HepG2 (cell line): Measurements from ENCODE around the gene TRMU. TPM values are rescaled to one million over a fixed set of nuclear protein-coding genes. Genes with fewer than 3 reads are reported as not detected.

Experiments used
- ATAC-seq: fragments of 200-7000 bp; cut with Tn5 transposase; 3 replicates; pipeline ENCODE4 v1.9.1; 2020; ENCODE audit warnings: mild to moderate bottlenecking, moderate library complexity
- BruUV-seq: library from RNA; stranded (reverse); fragments of 400-500 nt; replicated peaks from 2 replicates; lab custom pipeline; 2021; lab: Mats Ljungman, UMichigan
- CTCF ChIA-PET: fragments of 300-600 bp; formaldehyde crosslinking; extraction: SDS; loops from one replicate; lab custom pipeline; 2021; ENCODE audit warnings: low total read pairs, inconsistent platforms, low intra/inter-chr PET ratio; lab: Yijun Ruan, JAX
- POLR2A ChIA-PET: fragments of 350-600 bp; sonication (Branson Sonifier 250); formaldehyde crosslinking; loops from one replicate; lab custom pipeline; 2020; ENCODE audit warnings: antibody characterized with exemption, inconsistent platforms; lab: Yijun Ruan, JAX
- DNase-seq: peaks from one replicate; pipeline ENCODE4 v3.0.0-alpha.2; 2015; ENCODE audit warnings: low spot score
- FAIRE-seq: peaks from 3 replicates; lab custom pipeline; 2011; peaks lifted over from hg19 to GRCh38; lab: Jason Lieb, UNC
- H2AFZ ChIP-seq: one replicate; pipeline ENCODE4 v1.6.1; 2011; ENCODE audit warnings: low read length, inconsistent platforms
- H3K27ac ChIP-seq: fragments of 300-600 bp; 3 replicates; pipeline ENCODE4 v1.8.0; 2011; ENCODE audit warnings: mixed run types, mild to moderate bottlenecking, mixed read lengths, low read length, inconsistent platforms; ENCODE audit not compliant: insufficient read depth; ENCODE audit errors: extremely low read length
- H3K27me3 ChIP-seq, 2 experiments: fragments of 200-600 bp in 1 of 2; 2 replicates in 1 of 2; 3 replicates in 1 of 2; pipeline versions ENCODE4 v1.6.0 to v1.8.0; 2011; ENCODE audit warnings: low read length in 2 of 2, mild to moderate bottlenecking in 2 of 2, moderate library complexity in 2 of 2, inconsistent platforms in 1 of 2; ENCODE audit not compliant: insufficient read depth in 2 of 2, control insufficient read depth in 1 of 2
- H3K36me3 ChIP-seq, 2 experiments: fragments of 200-600 bp in 1 of 2; replicated peaks in 1 of 2; 2 replicates in 1 of 2; 3 replicates in 1 of 2; pipeline versions ENCODE4 v1.5.1 to v1.8.0; 2011; ENCODE audit warnings: low read length in 2 of 2, inconsistent platforms in 1 of 2; ENCODE audit not compliant: insufficient read depth in 2 of 2, control insufficient read depth in 1 of 2
- H3K4me1 ChIP-seq: 2 replicates; pipeline ENCODE4 v1.5.1; 2012; ENCODE audit warnings: low read length, inconsistent platforms; ENCODE audit not compliant: insufficient read depth
- H3K4me2 ChIP-seq: 2 replicates; pipeline ENCODE4 v1.6.0; 2011; ENCODE audit warnings: low read depth, low read length, inconsistent platforms
- H3K4me3 ChIP-seq, 3 experiments: fragments of 200-600 bp in 1 of 3; sonication (generic), shearing (Covaris generic) in 1 of 3; replicated peaks in 1 of 3; 2 replicates each; pipeline ENCODE4 v1.5.1; 2011 to 2016; ENCODE audit warnings: low read length in 3 of 3, inconsistent platforms in 2 of 3, low read depth in 2 of 3, mild to moderate bottlenecking in 2 of 3, control low read depth in 1 of 3, mixed read lengths in 1 of 3; ENCODE audit not compliant: insufficient read depth in 1 of 3
- H3K79me2 ChIP-seq: one replicate; pipeline ENCODE4 v1.6.1; 2011; ENCODE audit warnings: low read length, inconsistent platforms; ENCODE audit not compliant: insufficient read depth
- H3K9ac ChIP-seq: 2 replicates; pipeline ENCODE4 v1.6.0; 2011; ENCODE audit warnings: mild to moderate bottlenecking, low read depth, low read length, inconsistent platforms; ENCODE audit not compliant: insufficient read depth
- H3K9me3 ChIP-seq: 2 replicates; pipeline ENCODE4 v1.5.1; 2012; ENCODE audit warnings: mild to moderate bottlenecking, low read length
- H4K20me1 ChIP-seq: 2 replicates; pipeline ENCODE4 v1.6.0; 2011; ENCODE audit warnings: inconsistent platforms, mild to moderate bottlenecking, low read length, moderate library complexity; ENCODE audit not compliant: insufficient read depth
- EEA1 ChIP-seq: sonication (generic); formaldehyde crosslinking; IDR thresholded peaks from 2 replicates; pipeline ENCODE4 v1.5.1; 2020; ENCODE audit warnings: mild to moderate bottlenecking, missing genetic modification reagents, borderline replicate concordance
- GATA4 ChIP-seq: sonication (generic); IDR thresholded peaks from 2 replicates; pipeline ENCODE4 v1.6.1; 2016; ENCODE audit warnings: antibody characterized with exemption, low read depth, borderline replicate concordance
- RNF2 ChIP-seq: fragments of 450-650 bp; conservative IDR thresholded peaks from 2 replicates; pipeline ENCODE4 v1.6.1; 2016; ENCODE audit warnings: low read depth
- SIX4 ChIP-seq: sonication (generic); formaldehyde crosslinking; IDR thresholded peaks from 2 replicates; pipeline ENCODE4 v1.4.0; 2020; ENCODE audit warnings: missing genetic modification reagents
- TCF12 ChIP-seq, 2 experiments: fragments of 450-650 bp in 1 of 2; sonication (generic) in 1 of 2; formaldehyde crosslinking in 1 of 2; IDR thresholded peaks; 2 replicates each; pipeline versions ENCODE4 v1.6.1 to v1.8.0; 2017 to 2022; ENCODE audit warnings: antibody characterized with exemption in 1 of 2, mild to moderate bottlenecking in 1 of 2, missing genetic modification reagents in 1 of 2, moderate library complexity in 1 of 2
- TP53 ChIP-seq: sonication (generic); formaldehyde crosslinking; conservative IDR thresholded peaks from 2 replicates; pipeline ENCODE4 v1.4.0; 2020; ENCODE audit warnings: missing genetic modification reagents
- ZNF816 ChIP-seq: sonication (generic); formaldehyde crosslinking; IDR thresholded peaks from 2 replicates; pipeline ENCODE4 v1.8.0; 2022; ENCODE audit warnings: missing genetic modification reagents, mild to moderate bottlenecking, borderline replicate concordance
- WGBS: methylation state at CpG from one replicate; pipeline ENCODE4 v1.1.6; 2017; ENCODE audit warnings: low lambda C conversion rate; 5-methylcytosine and 5-hydroxymethylcytosine counted together
- in situ Hi-C: cut with HindIII; loops from 2 replicates; pipeline ENCODE4 v1.10.0; 2017; ENCODE audit warnings: low pct_unique_long_range_greater_than_20kb; ENCODE audit not compliant: extremely low pct_ligation_motif_present
- intact Hi-C: fragments of 100-400 bp; cut with micrococcal nuclease; formaldehyde crosslinking; loops from one replicate; pipeline ENCODE4 v1.10.0; 2022; ENCODE audit not compliant: unreplicated experiment
- polyA plus RNA-seq, 8 experiments: library from polyadenylated mRNA; depleted of rRNA in 3 of 8; stranded (reverse) in 7 of 8; unstranded in 1 of 8; fragments of >200 nt; fragmentation: Illumina TruSeq in 4 of 8; extraction: Trizol in 4 of 8; gene quantifications; 2 replicates each; pipeline versions ENCODE4 v1.2.1 to v1.2.3, GENCODE V29; 2011 to 2016; ENCODE audit warnings: low read depth in 4 of 8, missing spikeins in 1 of 8, mixed read lengths in 1 of 8; ENCODE audit not compliant: insufficient read depth in 1 of 8
- total RNA-seq, 5 experiments: library from RNA; depleted of rRNA; stranded (reverse); fragments of >200 nt; fragmentation: Illumina TruSeq; extraction: Trizol; gene quantifications; 2 replicates each; pipeline ENCODE4 v1.2.3, GENCODE V29; 2016; ENCODE audit warnings: low read depth in 1 of 5
- TF ChIP-seq, protein P1 (sequence below): sonication (generic); formaldehyde crosslinking; IDR thresholded peaks from 2 replicates; pipeline ENCODE4 v1.4.0; 2020; ENCODE audit warnings: missing genetic modification reagents
- TF ChIP-seq, protein P2 (sequence below): sonication (generic); formaldehyde crosslinking; IDR thresholded peaks from 2 replicates; pipeline ENCODE4 v1.8.0; 2022; ENCODE audit warnings: low read depth, missing genetic modification reagents
- TF ChIP-seq, protein P3 (sequence below): IDR thresholded peaks from 2 replicates; pipeline ENCODE4 v1.6.1; 2016
- TF ChIP-seq, protein P4 (sequence below): sonication (generic); formaldehyde crosslinking; IDR thresholded peaks from 2 replicates; pipeline ENCODE4 v1.4.0; 2020; ENCODE audit warnings: missing genetic modification reagents, borderline replicate concordance
- TF ChIP-seq, protein P5 (sequence below): sonication (generic); formaldehyde crosslinking; IDR thresholded peaks from 2 replicates; pipeline ENCODE4 v1.5.0; 2020; ENCODE audit warnings: missing genetic modification reagents
- TF ChIP-seq, protein P6 (sequence below): sonication (generic); formaldehyde crosslinking; IDR thresholded peaks from 2 replicates; pipeline ENCODE4 v1.4.0; 2020; ENCODE audit warnings: low read depth, mild to moderate bottlenecking, missing genetic modification reagents
- TF ChIP-seq, protein P7 (sequence below): sonication (generic); formaldehyde crosslinking; IDR thresholded peaks from 2 replicates; pipeline ENCODE4 v1.4.0; 2020; ENCODE audit warnings: mild to moderate bottlenecking, missing genetic modification reagents

The TRMU gene
- total and polyA plus RNA-seq, 2 of the 13 experiments (the other 11 are each of a cell fraction or from before 2014, with no cell fraction given): 31.0 to 50.2 TPM

DNA sequence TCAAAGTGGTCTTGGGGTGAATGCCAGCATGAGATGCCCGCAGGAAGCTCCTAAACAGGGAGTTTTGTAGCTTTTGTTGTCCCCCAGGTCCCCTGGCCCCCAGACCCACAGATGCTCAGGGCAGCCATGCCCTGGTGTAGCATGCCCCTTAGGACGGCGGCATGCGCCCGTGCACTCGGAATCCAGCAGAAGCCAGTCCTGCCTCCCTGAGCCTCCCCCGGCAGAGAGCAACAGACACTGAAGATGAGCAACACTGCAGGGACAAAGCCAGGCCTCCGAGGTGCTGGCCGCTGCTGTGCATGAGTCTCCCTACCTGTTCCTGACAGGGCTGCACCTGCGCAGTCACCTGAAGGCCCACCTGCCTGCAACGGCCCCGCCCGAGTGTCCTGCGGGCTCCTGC is 59.1 kb downstream of the TRMU start:
- intact Hi-C loops (loop anchor here (5.0 kb wide), 1 partner anchor 383 kb away; no protein-coding TSS in a partner anchor), in situ Hi-C loops (loop anchor here (5.0 kb wide), 1 partner anchor 37 kb away; no protein-coding TSS in a partner anchor)
- Histone ChIP-seq H3K27ac (no peak overlapping the region), H3K4me2 (no peak overlapping the region), H4K20me1 (no peaks in the 10 kb centered on the region), H3K79me2 (no peaks in the 10 kb centered on the region), H3K27me3 (no peaks in the 10 kb centered on the region; a peak in 1 of 5 replicates), H2AFZ (no peak overlapping the region), H3K4me3 (no peak overlapping the region), H3K36me3 (no peaks in the 10 kb centered on the region), H3K9me3 (no peaks in the 10 kb centered on the region), H3K4me1 (peaks cover 21% of the 10 kb centered on the region)
- CTCF ChIA-PET: no interaction called here
- WGBS: 68% methylated on average over 6 of the region's 14 CpGs
- DNase-seq (no peak), ATAC-seq (no peak)
- BruUV-seq: no TSS peak
- POLR2A ChIA-PET: no interaction called here
- TF ChIP-seq, protein P1, sequence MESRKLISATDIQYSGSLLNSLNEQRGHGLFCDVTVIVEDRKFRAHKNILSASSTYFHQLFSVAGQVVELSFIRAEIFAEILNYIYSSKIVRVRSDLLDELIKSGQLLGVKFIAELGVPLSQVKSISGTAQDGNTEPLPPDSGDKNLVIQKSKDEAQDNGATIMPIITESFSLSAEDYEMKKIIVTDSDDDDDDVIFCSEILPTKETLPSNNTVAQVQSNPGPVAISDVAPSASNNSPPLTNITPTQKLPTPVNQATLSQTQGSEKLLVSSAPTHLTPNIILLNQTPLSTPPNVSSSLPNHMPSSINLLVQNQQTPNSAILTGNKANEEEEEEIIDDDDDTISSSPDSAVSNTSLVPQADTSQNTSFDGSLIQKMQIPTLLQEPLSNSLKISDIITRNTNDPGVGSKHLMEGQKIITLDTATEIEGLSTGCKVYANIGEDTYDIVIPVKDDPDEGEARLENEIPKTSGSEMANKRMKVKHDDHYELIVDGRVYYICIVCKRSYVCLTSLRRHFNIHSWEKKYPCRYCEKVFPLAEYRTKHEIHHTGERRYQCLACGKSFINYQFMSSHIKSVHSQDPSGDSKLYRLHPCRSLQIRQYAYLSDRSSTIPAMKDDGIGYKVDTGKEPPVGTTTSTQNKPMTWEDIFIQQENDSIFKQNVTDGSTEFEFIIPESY (CRISPR knock-in tag): no peak
- TF ChIP-seq GATA4 (no peak), TP53 (no peak), SIX4 (no peak), RNF2 (no peak), TCF12 (IDR thresholded peaks at IDR 0.05) (no peak), TCF12 (CRISPR knock-in tag; IDR thresholded peaks at IDR 0.05) (no peak), ZNF816 (no peak), EEA1 (no peak)
- TF ChIP-seq, protein P2, sequence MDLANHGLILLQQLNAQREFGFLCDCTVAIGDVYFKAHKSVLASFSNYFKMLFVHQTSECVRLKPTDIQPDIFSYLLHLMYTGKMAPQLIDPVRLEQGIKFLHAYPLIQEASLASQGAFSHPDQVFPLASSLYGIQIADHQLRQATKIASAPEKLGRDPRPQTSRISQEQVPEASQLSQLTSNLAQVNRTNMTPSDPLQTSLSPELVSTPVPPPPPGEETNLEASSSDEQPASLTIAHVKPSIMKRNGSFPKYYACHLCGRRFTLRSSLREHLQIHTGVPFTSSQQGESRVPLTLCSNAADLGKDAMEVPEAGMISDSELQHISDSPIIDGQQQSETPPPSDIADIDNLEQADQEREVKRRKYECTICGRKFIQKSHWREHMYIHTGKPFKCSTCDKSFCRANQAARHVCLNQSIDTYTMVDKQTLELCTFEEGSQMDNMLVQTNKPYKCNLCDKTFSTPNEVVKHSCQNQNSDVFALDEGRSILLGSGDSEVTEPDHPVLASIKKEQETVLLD (CRISPR knock-in tag): no peak
- TF ChIP-seq, protein P3, sequence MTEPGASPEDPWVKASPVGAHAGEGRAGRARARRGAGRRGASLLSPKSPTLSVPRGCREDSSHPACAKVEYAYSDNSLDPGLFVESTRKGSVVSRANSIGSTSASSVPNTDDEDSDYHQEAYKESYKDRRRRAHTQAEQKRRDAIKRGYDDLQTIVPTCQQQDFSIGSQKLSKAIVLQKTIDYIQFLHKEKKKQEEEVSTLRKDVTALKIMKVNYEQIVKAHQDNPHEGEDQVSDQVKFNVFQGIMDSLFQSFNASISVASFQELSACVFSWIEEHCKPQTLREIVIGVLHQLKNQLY (CRISPR knock-in tag): no peak
- TF ChIP-seq, protein P4, sequence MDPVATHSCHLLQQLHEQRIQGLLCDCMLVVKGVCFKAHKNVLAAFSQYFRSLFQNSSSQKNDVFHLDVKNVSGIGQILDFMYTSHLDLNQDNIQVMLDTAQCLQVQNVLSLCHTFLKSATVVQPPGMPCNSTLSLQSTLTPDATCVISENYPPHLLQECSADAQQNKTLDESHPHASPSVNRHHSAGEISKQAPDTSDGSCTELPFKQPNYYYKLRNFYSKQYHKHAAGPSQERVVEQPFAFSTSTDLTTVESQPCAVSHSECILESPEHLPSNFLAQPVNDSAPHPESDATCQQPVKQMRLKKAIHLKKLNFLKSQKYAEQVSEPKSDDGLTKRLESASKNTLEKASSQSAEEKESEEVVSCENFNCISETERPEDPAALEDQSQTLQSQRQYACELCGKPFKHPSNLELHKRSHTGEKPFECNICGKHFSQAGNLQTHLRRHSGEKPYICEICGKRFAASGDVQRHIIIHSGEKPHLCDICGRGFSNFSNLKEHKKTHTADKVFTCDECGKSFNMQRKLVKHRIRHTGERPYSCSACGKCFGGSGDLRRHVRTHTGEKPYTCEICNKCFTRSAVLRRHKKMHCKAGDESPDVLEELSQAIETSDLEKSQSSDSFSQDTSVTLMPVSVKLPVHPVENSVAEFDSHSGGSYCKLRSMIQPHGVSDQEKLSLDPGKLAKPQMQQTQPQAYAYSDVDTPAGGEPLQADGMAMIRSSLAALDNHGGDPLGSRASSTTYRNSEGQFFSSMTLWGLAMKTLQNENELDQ (CRISPR knock-in tag): no peak
- TF ChIP-seq, protein P5, sequence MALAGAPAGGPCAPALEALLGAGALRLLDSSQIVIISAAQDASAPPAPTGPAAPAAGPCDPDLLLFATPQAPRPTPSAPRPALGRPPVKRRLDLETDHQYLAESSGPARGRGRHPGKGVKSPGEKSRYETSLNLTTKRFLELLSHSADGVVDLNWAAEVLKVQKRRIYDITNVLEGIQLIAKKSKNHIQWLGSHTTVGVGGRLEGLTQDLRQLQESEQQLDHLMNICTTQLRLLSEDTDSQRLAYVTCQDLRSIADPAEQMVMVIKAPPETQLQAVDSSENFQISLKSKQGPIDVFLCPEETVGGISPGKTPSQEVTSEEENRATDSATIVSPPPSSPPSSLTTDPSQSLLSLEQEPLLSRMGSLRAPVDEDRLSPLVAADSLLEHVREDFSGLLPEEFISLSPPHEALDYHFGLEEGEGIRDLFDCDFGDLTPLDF (CRISPR knock-in tag): no peak
- TF ChIP-seq, protein P6, sequence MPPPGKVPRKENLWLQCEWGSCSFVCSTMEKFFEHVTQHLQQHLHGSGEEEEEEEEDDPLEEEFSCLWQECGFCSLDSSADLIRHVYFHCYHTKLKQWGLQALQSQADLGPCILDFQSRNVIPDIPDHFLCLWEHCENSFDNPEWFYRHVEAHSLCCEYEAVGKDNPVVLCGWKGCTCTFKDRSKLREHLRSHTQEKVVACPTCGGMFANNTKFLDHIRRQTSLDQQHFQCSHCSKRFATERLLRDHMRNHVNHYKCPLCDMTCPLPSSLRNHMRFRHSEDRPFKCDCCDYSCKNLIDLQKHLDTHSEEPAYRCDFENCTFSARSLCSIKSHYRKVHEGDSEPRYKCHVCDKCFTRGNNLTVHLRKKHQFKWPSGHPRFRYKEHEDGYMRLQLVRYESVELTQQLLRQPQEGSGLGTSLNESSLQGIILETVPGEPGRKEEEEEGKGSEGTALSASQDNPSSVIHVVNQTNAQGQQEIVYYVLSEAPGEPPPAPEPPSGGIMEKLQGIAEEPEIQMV (CRISPR knock-in tag): no peak
- TF ChIP-seq, protein P7, sequence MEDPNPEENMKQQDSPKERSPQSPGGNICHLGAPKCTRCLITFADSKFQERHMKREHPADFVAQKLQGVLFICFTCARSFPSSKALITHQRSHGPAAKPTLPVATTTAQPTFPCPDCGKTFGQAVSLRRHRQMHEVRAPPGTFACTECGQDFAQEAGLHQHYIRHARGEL (CRISPR knock-in tag): no peak
- TF ChIP-seq, all 625 proteins: peak for 0
- no peak overlapping the region for H3K9ac ChIP-seq
- FAIRE-seq: no peak
